Measurements from ENCODE around the gene YPEL4. TPM values are rescaled to one million over a fixed set of nuclear protein-coding genes. Genes with fewer than 3 reads are reported as not detected.

YPEL4 gene
- polyA plus RNA-seq, 1 donor from 2014 or later: not detected

GRCh38 chr11:57597916-57598830 is 51.5 kb downstream of the YPEL4 start:
- no peak overlapping the region for H3K27ac Mint-ChIP-seq
- H3K4me3 Mint-ChIP-seq: peak overlapping the region in 1 of 4 donors; percentile 54
- peaks cover 0 to 1% (median 0%) of the 10 kb centered on the region in 3 donors for H3K4me1 Mint-ChIP-seq
- peaks cover 19% of the 10 kb centered on the region for H3K27me3 Mint-ChIP-seq
- H3K9me3 Mint-ChIP-seq: peaks cover 0 to 1% (median 0%) of the 10 kb centered on the region in 3 donors
- no peaks in the 10 kb centered on the region for H3K36me3 Mint-ChIP-seq

- Mint-ChIP-seq H3K27ac (no peak within 1 kb of the TSS), H3K27me3 (peaks cover 19% of the 10 kb centered on the region), H3K9me3 (peaks cover 0 to 1% (median 0%) of the 10 kb centered on the region in 3 donors), H3K4me1 (peaks cover 0 to 1% (median 0%) of the 10 kb centered on the region in 3 donors), H3K4me3 (peak within 1 kb of the TSS in 1 of 4 donors; percentile 54), H3K36me3 (no peaks in the 10 kb centered on the region)
These were observed 52.2 kb downstream of the YPEL4 start, which contains the start of gene SERPING1 for GRCh38 chr11:57597461-57597915. Gene SERPING1, plus strand, starts transcription at chr11:57597685. Its CDS starts 586 bp downstream, at chr11:57598271.

GRCh38 chr11:57596266-57596885 is 53.3 kb downstream of the YPEL4 start:
- H3K9me3 Mint-ChIP-seq: peaks cover 0 to 1% (median 0%) of the 10 kb centered on the region in 3 donors
- peaks cover 17% of the 10 kb centered on the region for H3K27me3 Mint-ChIP-seq
- H3K36me3 Mint-ChIP-seq: no peaks in the 10 kb centered on the region
- H3K27ac Mint-ChIP-seq: no peak overlapping the region
- no peak overlapping the region for H3K4me3 Mint-ChIP-seq
- peaks cover 0 to 1% (median 0%) of the 10 kb centered on the region in 3 donors for H3K4me1 Mint-ChIP-seq

Other genes with a start within 250 kb of the YPEL4 start
- 15.8 TPM for gene SLC43A3, start 222.8 kb downstream of the YPEL4 start, polyA plus RNA-seq
- gene RTN4RL2, start 189.4 kb downstream of the YPEL4 start, polyA plus RNA-seq: 0.14 TPM
- gene SLC43A1, start 134.2 kb downstream of the YPEL4 start, polyA plus RNA-seq: 7.2 TPM
- 63.5 TPM for gene TIMM10, start 119.2 kb downstream of the YPEL4 start, polyA plus RNA-seq
- gene SMTNL1, start 112.3 kb downstream of the YPEL4 start, polyA plus RNA-seq: 0.14 TPM
- 208 TPM for gene UBE2L6, start 82.2 kb downstream of the YPEL4 start, polyA plus RNA-seq
- gene SERPING1, start 52.2 kb downstream of the YPEL4 start, polyA plus RNA-seq: 0.23 TPM
- 12.5 TPM for gene CLP1, start 7.8 kb upstream of the YPEL4 start, polyA plus RNA-seq
- 32.9 TPM for gene ZDHHC5, start 18.2 kb upstream of the YPEL4 start, polyA plus RNA-seq
- gene MED19, start 62.3 kb upstream of the YPEL4 start, polyA plus RNA-seq: 15.4 TPM
- 76.1 TPM for gene TMX2, start 62.7 kb upstream of the YPEL4 start, polyA plus RNA-seq
- 324 TPM for gene SELENOH, start 91.6 kb upstream of the YPEL4 start, polyA plus RNA-seq
- gene BTBD18, start 101.9 kb upstream of the YPEL4 start, polyA plus RNA-seq: 0.23 TPM
- gene CTNND1, start 111.9 kb upstream of the YPEL4 start, polyA plus RNA-seq: 4.9 TPM